ENCODE results near the gene PTMS. TPM values are rescaled to one million over a fixed set of nuclear protein-coding genes. Genes with fewer than 3 reads are reported as not detected.

Gene PTMS, protein sequence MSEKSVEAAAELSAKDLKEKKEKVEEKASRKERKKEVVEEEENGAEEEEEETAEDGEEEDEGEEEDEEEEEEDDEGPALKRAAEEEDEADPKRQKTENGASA
- 100 to 1,000 TPM in 1 of 4 donors, 10 to 100 TPM in 3; 69.0 to 104 (median 77.1) TPM for total RNA-seq
- 10 to 100 TPM; 65.4 to 93.7 (median 87.7) TPM for polyA plus RNA-seq
- long read RNA-seq, donor 1, transcript PTMS-207 (5 exons, 1,150 nt), result major isoform, 24 of 41 reads
- long read RNA-seq, donor 1, partial matches to known transcripts, result 9 of 41 reads
- long read RNA-seq, donor 1, other reads (novel, unspliced or antisense), result 8 of 41 reads
- long read RNA-seq, donor 2, transcript PTMS-207 (5 exons, 1,150 nt), result major isoform, 22 of 48 reads
- long read RNA-seq, donor 2, partial matches to known transcripts, result 14 of 48 reads
- long read RNA-seq, donor 2, other reads (novel, unspliced or antisense), result 12 of 48 reads

DNA sequence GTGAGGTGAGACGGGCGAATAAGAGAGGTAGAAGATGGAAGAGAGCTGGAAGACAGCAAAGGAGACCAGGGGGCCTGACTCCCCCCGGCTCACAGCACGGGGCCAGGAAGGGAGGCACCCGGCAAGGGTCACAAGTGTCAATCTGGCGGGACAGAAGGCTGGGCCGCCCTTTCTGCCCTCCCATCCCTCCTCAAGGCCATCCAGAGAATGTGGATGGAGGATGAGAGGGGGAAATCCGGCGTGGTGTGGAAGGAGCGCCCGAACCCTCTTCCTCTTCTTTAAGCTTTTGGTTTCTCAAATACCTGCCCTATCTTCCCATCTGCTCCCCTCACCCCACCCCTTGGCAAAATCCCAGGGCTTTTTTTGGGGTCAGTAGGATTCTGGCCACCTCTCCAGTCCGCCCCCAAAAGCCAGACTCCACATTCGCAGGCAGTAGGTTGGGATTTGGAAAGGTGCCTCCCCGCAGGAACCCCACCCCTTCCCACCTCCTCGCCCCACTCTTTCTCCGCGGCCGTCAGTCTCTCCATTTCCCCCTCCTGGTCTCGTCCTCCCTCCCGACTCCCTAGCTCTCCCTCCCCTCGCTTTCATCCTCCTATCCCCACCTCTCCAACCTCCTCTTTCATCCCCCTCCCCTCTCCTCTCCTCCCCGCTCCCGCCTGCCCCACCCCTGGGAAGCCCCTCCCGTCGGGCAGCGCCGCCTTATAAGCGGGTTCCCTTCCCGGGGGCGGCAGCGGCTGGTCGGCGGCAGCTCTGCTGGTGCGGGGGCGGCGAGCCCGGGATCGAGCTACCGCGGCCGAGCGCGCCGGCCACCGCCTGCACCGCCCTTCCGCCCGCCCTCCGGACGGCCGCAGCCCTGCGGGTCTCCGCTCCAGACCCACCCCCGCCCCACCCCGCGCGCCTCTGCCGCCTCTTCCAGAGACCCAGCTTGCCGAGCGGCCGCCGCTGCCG is at the start of gene PTMS:
Gene PTMS (plus strand): TSS at position 730 of the 948 bp plus-strand sequence. CDS start 343 bp downstream, outside the sequence.
- peak; percentile 14 to 26 (median 15) for ATAC-seq

GRCh38 chr12:6716874-6717437 is 49.2 kb upstream of the PTMS start:
- H3K9me3 ChIP-seq, result no peaks in the 10 kb centered on the region
- no peaks in the 10 kb centered on the region for H3K4me1 ChIP-seq
- no peak overlapping the region for H3K27ac ChIP-seq
- intact Hi-C loops (cut with DNase I), result no loop called here
- no peaks in the 10 kb centered on the region for H3K36me3 ChIP-seq (ENCODE audit: insufficient read depth in 1 of 2, low read depth in 1 of 2)
- WGBS, 3 donors, result 68 to 80% (median 80%) methylated on average over 7 to 8 of the region's 10 CpGs
- DNase-seq (no peak), ATAC-seq (no peak)
- H3K4me3 ChIP-seq, result no peak overlapping the region
- peaks cover 0 to 32% (median 0%) of the 10 kb centered on the region in 3 donors for H3K27me3 ChIP-seq (ENCODE audit: insufficient read depth in 3 of 3, low read length in 2 of 3)
- no peak for TF ChIP-seq CTCF (IDR thresholded peaks at IDR 0.05)

More for the DNA sequence above, at the start of gene PTMS:
- peaks cover 26% of the 10 kb centered on the region for H3K4me1 ChIP-seq
- intact Hi-C loops (cut with DNase I), result loop anchor here in 1 of 2 donors (1.0 kb wide), 1 partner anchor 13 kb away; the partner anchor contains the start of gene MLF2
- no peak for TF ChIP-seq CTCF (IDR thresholded peaks at IDR 0.05)
- WGBS, 3 donors, result 5 to 9% (median 6%) methylated on average over 35 to 63 of the region's 63 CpGs
- H3K27ac ChIP-seq, result peak within 1 kb of the TSS; percentile 80
- H3K36me3 ChIP-seq (ENCODE audit: insufficient read depth in 1 of 2, low read depth in 1 of 2), result no peaks in the 10 kb centered on the region
- peaks cover 0 to 9% (median 0%) of the 10 kb centered on the region in 3 donors for H3K27me3 ChIP-seq (ENCODE audit: insufficient read depth in 3 of 3, low read length in 2 of 3)
- peak within 1 kb of the TSS; percentile 84 for H3K4me3 ChIP-seq
- DNase-seq, result peak; percentile 86
- no peaks in the 10 kb centered on the region for H3K9me3 ChIP-seq

- no peak overlapping the region for H3K27ac ChIP-seq
- DNase-seq (no peak), ATAC-seq (no peak)
- no peaks in the 10 kb centered on the region for H3K9me3 ChIP-seq
- peak overlapping the region; percentile 68 for H3K4me3 ChIP-seq
- H3K4me1 ChIP-seq, result peaks cover 11% of the 10 kb centered on the region
- 81 to 88% (median 85%) methylated on average over 3 of the region's 3 CpGs for WGBS, 3 donors
- H3K36me3 ChIP-seq (ENCODE audit: insufficient read depth in 1 of 2, low read depth in 1 of 2), result peaks cover 0 to 13% of the 10 kb centered on the region in 2 donors
- peaks cover 0 to 8% (median 0%) of the 10 kb centered on the region in 3 donors for H3K27me3 ChIP-seq (ENCODE audit: insufficient read depth in 3 of 3, low read length in 2 of 3)
- TF ChIP-seq CTCF (IDR thresholded peaks at IDR 0.05), result no peak
- intact Hi-C loops (cut with DNase I), result loop anchor here in 1 of 2 donors (1.0 to 5.0 kb wide), 2 partner anchors 30 to 36 kb away; partner anchors contain the start of genes MLF2 and ZNF384
Measured at GRCh38 chr12:6722863-6723262, 43.3 kb upstream of the PTMS start.

Data from psoas muscle (tissue), 8 donors.